D721Med (cell line): Measurements from ENCODE around the gene HOXB3.

ENCODE experiments used
- DNase-seq: peaks from one replicate; pipeline ENCODE4 v3.0.0; 2011; ENCODE audit warnings: low spot score; ENCODE audit not compliant: insufficient read length
- FAIRE-seq: peaks from 2 replicates; lab custom pipeline; 2011; peaks lifted over from hg19 to GRCh38; lab: Jason Lieb, UNC
- TF ChIP-seq, protein P1 (sequence below): IDR thresholded peaks from 2 replicates; pipeline ENCODE4 v1.5.1; 2012; ENCODE audit warnings: mild to moderate bottlenecking, control low read depth; ENCODE audit not compliant: insufficient read depth; ENCODE audit errors: missing control alignments

Gene HOXB3

DNA sequence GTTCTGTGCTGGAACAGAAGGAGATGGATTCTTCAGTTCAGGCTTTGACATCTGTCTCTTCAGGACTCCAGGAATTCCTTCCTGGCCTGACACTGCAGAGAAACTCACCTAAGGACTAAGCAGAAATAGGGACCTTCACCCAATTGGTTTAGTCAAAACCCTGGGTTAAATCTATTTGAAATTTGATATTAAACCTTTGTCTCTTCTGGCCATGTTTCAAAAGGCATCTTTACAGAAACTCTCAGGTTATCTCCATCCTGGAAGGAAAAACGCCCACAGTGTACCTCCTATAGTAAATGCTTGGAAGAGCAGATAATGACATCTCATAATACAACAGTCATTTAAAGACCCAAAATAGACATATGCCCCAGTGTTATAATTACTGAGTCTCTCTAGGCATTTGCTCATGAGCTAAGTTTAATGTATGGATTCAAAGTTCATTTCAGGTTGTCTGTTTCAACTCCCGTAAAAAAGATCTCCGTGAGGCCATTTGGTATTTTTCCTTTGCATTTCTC is 6.3 kb downstream of the HOXB3 start:
- TF ChIP-seq, protein P1, sequence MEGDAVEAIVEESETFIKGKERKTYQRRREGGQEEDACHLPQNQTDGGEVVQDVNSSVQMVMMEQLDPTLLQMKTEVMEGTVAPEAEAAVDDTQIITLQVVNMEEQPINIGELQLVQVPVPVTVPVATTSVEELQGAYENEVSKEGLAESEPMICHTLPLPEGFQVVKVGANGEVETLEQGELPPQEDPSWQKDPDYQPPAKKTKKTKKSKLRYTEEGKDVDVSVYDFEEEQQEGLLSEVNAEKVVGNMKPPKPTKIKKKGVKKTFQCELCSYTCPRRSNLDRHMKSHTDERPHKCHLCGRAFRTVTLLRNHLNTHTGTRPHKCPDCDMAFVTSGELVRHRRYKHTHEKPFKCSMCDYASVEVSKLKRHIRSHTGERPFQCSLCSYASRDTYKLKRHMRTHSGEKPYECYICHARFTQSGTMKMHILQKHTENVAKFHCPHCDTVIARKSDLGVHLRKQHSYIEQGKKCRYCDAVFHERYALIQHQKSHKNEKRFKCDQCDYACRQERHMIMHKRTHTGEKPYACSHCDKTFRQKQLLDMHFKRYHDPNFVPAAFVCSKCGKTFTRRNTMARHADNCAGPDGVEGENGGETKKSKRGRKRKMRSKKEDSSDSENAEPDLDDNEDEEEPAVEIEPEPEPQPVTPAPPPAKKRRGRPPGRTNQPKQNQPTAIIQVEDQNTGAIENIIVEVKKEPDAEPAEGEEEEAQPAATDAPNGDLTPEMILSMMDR, result no peak
- FAIRE-seq (no peak), DNase-seq (no peak)

DNA sequence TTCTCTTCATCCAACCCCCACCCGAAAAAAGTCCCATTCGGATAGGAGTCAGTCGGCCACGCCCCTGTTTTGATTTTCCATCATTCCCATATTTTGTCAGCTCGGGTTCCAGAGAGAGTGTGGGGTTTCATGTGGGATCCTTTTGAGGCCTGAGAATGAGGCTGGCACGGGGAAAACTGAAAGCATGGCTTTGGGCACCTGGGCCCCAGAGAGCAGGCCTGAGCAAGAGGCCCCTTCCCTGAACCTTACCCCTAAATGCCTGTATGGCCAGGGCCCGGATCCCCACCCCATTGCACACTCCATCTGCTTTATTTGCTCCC is 7.3 kb downstream of the HOXB3 start:
- FAIRE-seq, result no peak
- TF ChIP-seq, protein P1, result no peak
- DNase-seq, result no peak

DNA sequence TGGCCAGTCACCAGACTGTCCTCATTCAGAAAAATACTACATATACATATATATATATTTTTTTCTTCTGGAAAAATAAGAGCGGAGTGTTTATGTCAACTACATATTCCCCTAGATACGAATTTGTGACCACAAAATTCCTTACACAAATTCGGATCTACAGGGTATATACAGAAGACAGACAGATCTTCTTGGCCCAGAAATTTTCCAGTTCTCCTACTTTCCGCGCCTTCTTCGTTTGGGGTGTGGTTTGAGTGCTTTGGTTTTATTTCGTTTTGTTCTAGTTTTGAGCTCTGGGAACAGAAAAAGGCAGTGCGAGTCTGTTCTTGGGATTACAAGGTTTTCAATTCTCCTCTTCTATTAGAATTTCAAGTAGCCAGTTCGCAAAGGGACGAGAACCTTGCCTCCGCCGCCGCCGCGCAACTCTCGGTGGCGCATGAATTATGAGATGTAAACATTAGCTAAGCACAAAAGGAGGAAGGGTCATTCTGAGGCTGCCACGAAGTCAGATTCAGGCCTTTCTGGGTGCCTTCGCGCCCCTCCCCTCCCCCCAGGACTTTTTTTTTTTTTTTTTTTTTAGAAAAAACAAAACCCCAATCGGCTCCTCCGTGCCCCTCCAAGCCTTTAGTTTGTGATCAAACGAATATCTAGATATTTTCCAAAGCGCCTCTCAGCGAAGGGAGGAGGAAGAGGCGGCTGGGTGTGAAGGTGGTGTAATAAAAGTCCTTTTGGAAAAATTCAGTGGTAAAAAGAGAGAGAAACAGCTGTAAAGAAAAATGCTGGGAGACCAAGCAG is 10.1 kb downstream of the HOXB3 start:
- DNase-seq (no peak), FAIRE-seq (no peak)
- TF ChIP-seq, protein P1, result no peak

DNA sequence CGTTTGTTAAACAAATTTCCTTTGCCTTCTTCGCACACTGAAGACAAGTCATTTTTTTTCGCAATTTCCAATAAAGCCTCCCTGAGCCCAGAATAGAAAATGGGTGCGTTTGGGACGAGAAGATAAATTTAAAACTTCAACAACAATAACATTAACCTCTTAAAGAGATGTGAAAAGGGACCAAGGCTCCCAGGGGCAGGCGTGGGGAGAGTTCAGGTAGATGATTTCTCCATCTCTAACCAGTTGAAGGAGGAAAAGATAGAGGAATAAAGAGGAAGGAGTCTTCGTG is 10.6 kb downstream of the HOXB3 start:
- FAIRE-seq, result no peak
- TF ChIP-seq, protein P1, result no peak
- DNase-seq, result no peak

DNA sequence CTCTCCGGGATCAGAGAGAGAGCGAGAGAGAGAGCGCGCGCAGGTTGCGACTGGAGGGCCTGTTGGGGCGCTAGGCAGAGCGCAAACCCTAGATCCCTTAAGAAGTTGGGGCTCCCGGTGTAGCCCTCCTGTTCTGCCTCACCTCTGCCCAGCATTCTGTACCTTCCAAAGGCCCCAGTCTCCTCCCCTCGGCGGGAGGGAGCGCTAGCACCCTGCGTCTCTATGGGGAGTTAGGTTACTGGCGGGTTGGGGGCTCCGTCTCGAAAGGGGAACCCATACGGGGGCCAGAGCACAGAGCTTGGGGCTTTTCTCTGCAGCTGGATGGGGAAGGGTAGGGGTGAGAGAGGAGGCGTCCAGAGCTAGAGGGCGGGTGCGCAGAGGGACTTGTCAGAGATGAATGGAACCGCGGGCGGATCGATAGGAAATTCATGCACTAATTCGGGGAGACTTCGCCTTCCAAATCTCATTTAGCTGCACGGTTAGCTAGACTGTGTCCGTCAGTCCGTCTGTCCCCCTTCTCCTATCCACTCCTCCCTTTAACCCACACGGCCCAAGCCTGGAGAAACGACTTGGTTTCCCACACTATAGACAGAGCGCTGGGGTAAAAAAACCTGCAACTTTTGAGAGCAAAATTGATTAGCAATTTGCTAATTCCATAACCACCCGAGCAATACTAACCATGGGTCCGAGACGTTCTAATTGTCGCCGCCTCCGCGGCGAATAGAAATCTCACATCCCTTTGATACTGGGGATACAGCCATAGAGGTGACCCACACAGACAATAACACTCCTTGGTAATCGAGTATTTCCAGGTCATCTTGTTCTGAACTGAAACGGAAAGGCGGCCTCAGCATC is 11.2 kb downstream of the HOXB3 start:
- TF ChIP-seq, protein P1, result no peak
- FAIRE-seq (no peak), DNase-seq (no peak)

DNA sequence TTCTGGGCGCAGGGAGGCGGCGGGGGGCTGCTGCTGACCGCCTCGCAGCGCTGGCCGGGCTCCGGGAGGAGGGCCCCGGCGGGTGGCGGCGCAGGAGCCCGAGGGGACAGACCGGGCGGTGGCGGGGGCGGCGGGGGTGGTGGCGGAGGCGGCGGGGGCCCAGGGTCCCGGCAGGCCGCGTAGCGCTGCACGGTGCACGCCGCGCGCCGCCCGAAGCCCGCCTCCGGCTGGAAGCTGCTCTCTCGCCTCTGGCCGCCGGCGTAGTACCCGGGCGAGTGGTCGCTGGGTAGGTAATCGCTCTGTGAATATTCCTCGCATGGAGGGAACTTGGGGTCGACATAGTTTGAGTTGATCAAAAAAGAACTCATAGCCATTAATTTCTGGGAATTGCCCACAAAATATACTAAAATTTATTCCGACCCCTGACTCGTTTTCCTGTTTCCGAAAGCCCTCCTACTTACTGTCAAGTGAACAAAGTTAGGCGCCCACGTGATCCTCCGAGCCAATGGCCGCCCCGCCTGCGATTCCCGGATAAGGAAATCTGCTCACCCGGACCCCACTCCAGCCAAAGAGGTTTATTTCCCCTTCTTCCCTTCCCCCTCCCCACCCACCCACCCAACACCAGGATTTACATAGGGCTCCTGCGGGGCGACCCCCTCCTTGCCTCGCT is 12.0 kb downstream of the HOXB3 start, which contains the start of gene HOXB4:
HOXB4 (minus strand) TSS at position 405 of the 670 bp plus-strand sequence; CDS start at position 374, 31 bp downstream.
- DNase-seq, result no peak
- TF ChIP-seq, protein P1, result no peak
- FAIRE-seq, result no peak
